ENCODE measurements around the gene RAB5IF.

Gene RAB5IF

GRCh38 chr20:36647196-36648121, 41.9 kb downstream of the RAB5IF start:
- Histone ChIP-seq H2AK5ac (ENCODE audit: low read length, severe bottlenecking) (no peak overlapping the region), H3K27ac (ENCODE audit: low read length, poor library complexity, severe bottlenecking) (no peak overlapping the region), H3K79me1 (replicated peaks; ENCODE audit: low read length, poor library complexity, severe bottlenecking) (no peaks in the 10 kb centered on the region), H2BK12ac (ENCODE audit: low read length in 2 of 2) (no peak overlapping the region), H2BK120ac (ENCODE audit: low read depth, low read length) (no peak overlapping the region), H3K4me2 (ENCODE audit: low read length, poor library complexity, severe bottlenecking) (no peak overlapping the region), H4K8ac (ENCODE audit: low read length) (no peak overlapping the region), H3K14ac (ENCODE audit: low read length in 2 of 2) (no peak overlapping the region), H3K18ac (ENCODE audit: low read depth in 1 of 2, low read length in 2 of 2) (no peak overlapping the region), H3K9me3 (ENCODE audit: control insufficient read depth, low read length) (no peaks in the 10 kb centered on the region), H3K4me3 (ENCODE audit: insufficient read depth in 1 of 2, low read depth in 1 of 2, low read length in 2 of 2) (no peak overlapping the region), H3K36me3 (ENCODE audit: control insufficient read depth in 1 of 2, insufficient read depth in 2 of 2, low read depth in 1 of 2, low read length in 2 of 2) (peaks cover 0 to 8% of the 10 kb centered on the region in 2 experiments), H2AFZ (ENCODE audit: low read depth, low read length) (no peak overlapping the region), H2BK5ac (ENCODE audit: low read depth, low read length, poor library complexity, severe bottlenecking) (no peak overlapping the region), H3K9ac (ENCODE audit: low read length) (no peak overlapping the region), H2BK15ac (ENCODE audit: low read depth, poor library complexity, severe bottlenecking) (no peak overlapping the region), H4K91ac (ENCODE audit: low read length) (no peak overlapping the region), H3K4me1 (ENCODE audit: control insufficient read depth, insufficient read depth, low read depth, low read length) (peaks cover 9% of the 10 kb centered on the region), H3K4ac (ENCODE audit: low read depth in 1 of 2, low read length in 2 of 2) (no peak overlapping the region), H3K27me3 (ENCODE audit: control insufficient read depth in 1 of 2, insufficient read depth in 1 of 2, low read length in 2 of 2) (no peaks in the 10 kb centered on the region), H3K23ac (ENCODE audit: low read length in 2 of 2) (no peak overlapping the region)
- no peak for DNase-seq
- 89% methylated on average over 6 of the region's 8 CpGs for WGBS

GRCh38 chr20:36653456-36653855, 47.9 kb downstream of the RAB5IF start:
- no peak for DNase-seq
- no peaks in the 10 kb centered on the region for H3K79me1 ChIP-seq (replicated peaks; ENCODE audit: low read length, poor library complexity, severe bottlenecking)
- H2BK12ac ChIP-seq (ENCODE audit: low read length in 2 of 2): no peak overlapping the region
- no peak overlapping the region for H3K18ac ChIP-seq (ENCODE audit: low read depth in 1 of 2, low read length in 2 of 2)
- no peaks in the 10 kb centered on the region for H3K27me3 ChIP-seq (ENCODE audit: control insufficient read depth in 1 of 2, insufficient read depth in 1 of 2, low read length in 2 of 2)
- H2BK5ac ChIP-seq (ENCODE audit: low read depth, low read length, poor library complexity, severe bottlenecking): no peak overlapping the region
- 95% methylated on average over 9 of the region's 9 CpGs for WGBS
- H2BK15ac ChIP-seq (ENCODE audit: low read depth, poor library complexity, severe bottlenecking): no peak overlapping the region
- H3K23ac ChIP-seq (ENCODE audit: low read length in 2 of 2): no peak overlapping the region
- H3K4me2 ChIP-seq (ENCODE audit: low read length, poor library complexity, severe bottlenecking): no peak overlapping the region
- H2AFZ ChIP-seq (ENCODE audit: low read depth, low read length): no peak overlapping the region
- no peak overlapping the region for H4K8ac ChIP-seq (ENCODE audit: low read length)
- H3K9ac ChIP-seq (ENCODE audit: low read length): no peak overlapping the region
- no peaks in the 10 kb centered on the region for H3K9me3 ChIP-seq (ENCODE audit: control insufficient read depth, low read length)
- no peak overlapping the region for H3K4me3 ChIP-seq (ENCODE audit: insufficient read depth in 1 of 2, low read depth in 1 of 2, low read length in 2 of 2)
- H3K4ac ChIP-seq (ENCODE audit: low read depth in 1 of 2, low read length in 2 of 2): no peak overlapping the region
- no peaks in the 10 kb centered on the region for H3K4me1 ChIP-seq (ENCODE audit: control insufficient read depth, insufficient read depth, low read depth, low read length)
- peaks cover 23 to 45% of the 10 kb centered on the region in 2 experiments for H3K36me3 ChIP-seq (ENCODE audit: control insufficient read depth in 1 of 2, insufficient read depth in 2 of 2, low read depth in 1 of 2, low read length in 2 of 2)
- no peak overlapping the region for H4K91ac ChIP-seq (ENCODE audit: low read length)
- no peak overlapping the region for H3K14ac ChIP-seq (ENCODE audit: low read length in 2 of 2)
- H2BK120ac ChIP-seq (ENCODE audit: low read depth, low read length): no peak overlapping the region
- H3K27ac ChIP-seq (ENCODE audit: low read length, poor library complexity, severe bottlenecking): no peak overlapping the region
- H2AK5ac ChIP-seq (ENCODE audit: low read length, severe bottlenecking): no peak overlapping the region

- no peak overlapping the region for H2BK15ac ChIP-seq (ENCODE audit: low read depth, poor library complexity, severe bottlenecking)
- H3K18ac ChIP-seq (ENCODE audit: low read depth in 1 of 2, low read length in 2 of 2): no peak overlapping the region
- H3K4me3 ChIP-seq (ENCODE audit: insufficient read depth in 1 of 2, low read depth in 1 of 2, low read length in 2 of 2): no peak overlapping the region
- no peak overlapping the region for H4K8ac ChIP-seq (ENCODE audit: low read length)
- H3K9me3 ChIP-seq (ENCODE audit: control insufficient read depth, low read length): no peaks in the 10 kb centered on the region
- H3K4me2 ChIP-seq (ENCODE audit: low read length, poor library complexity, severe bottlenecking): no peak overlapping the region
- peaks cover 27 to 53% of the 10 kb centered on the region in 2 experiments for H3K36me3 ChIP-seq (ENCODE audit: control insufficient read depth in 1 of 2, insufficient read depth in 2 of 2, low read depth in 1 of 2, low read length in 2 of 2)
- no peak overlapping the region for H3K4ac ChIP-seq (ENCODE audit: low read depth in 1 of 2, low read length in 2 of 2)
- DNase-seq: no peak
- no peak overlapping the region for H2BK12ac ChIP-seq (ENCODE audit: low read length in 2 of 2)
- H3K79me1 ChIP-seq (replicated peaks; ENCODE audit: low read length, poor library complexity, severe bottlenecking): no peaks in the 10 kb centered on the region
- H2BK120ac ChIP-seq (ENCODE audit: low read depth, low read length): no peak overlapping the region
- no peak overlapping the region for H4K91ac ChIP-seq (ENCODE audit: low read length)
- WGBS: 93% methylated on average over 8 of the region's 8 CpGs
- no peak overlapping the region for H2AFZ ChIP-seq (ENCODE audit: low read depth, low read length)
- H3K4me1 ChIP-seq (ENCODE audit: control insufficient read depth, insufficient read depth, low read depth, low read length): no peaks in the 10 kb centered on the region
- H3K27ac ChIP-seq (ENCODE audit: low read length, poor library complexity, severe bottlenecking): no peak overlapping the region
- H3K27me3 ChIP-seq (ENCODE audit: control insufficient read depth in 1 of 2, insufficient read depth in 1 of 2, low read length in 2 of 2): no peaks in the 10 kb centered on the region
- H2AK5ac ChIP-seq (ENCODE audit: low read length, severe bottlenecking): no peak overlapping the region
- no peak overlapping the region for H2BK5ac ChIP-seq (ENCODE audit: low read depth, low read length, poor library complexity, severe bottlenecking)
- H3K23ac ChIP-seq (ENCODE audit: low read length in 2 of 2): no peak overlapping the region
- H3K14ac ChIP-seq (ENCODE audit: low read length in 2 of 2): no peak overlapping the region
- H3K9ac ChIP-seq (ENCODE audit: low read length): no peak overlapping the region
Observed at GRCh38 chr20:36654506-36654905, 48.9 kb downstream of the RAB5IF start.

- no peak overlapping the region for H3K18ac ChIP-seq (ENCODE audit: low read depth in 1 of 2, low read length in 2 of 2)
- H2BK120ac ChIP-seq (ENCODE audit: low read depth, low read length): no peak overlapping the region
- H3K4ac ChIP-seq (ENCODE audit: low read depth in 1 of 2, low read length in 2 of 2): no peak overlapping the region
- no peak overlapping the region for H3K4me2 ChIP-seq (ENCODE audit: low read length, poor library complexity, severe bottlenecking)
- no peak overlapping the region for H2AK5ac ChIP-seq (ENCODE audit: low read length, severe bottlenecking)
- H3K27ac ChIP-seq (ENCODE audit: low read length, poor library complexity, severe bottlenecking): no peak overlapping the region
- 100% methylated on average over 2 of the region's 3 CpGs for WGBS
- no peak overlapping the region for H2AFZ ChIP-seq (ENCODE audit: low read depth, low read length)
- no peak overlapping the region for H3K14ac ChIP-seq (ENCODE audit: low read length in 2 of 2)
- H3K23ac ChIP-seq (ENCODE audit: low read length in 2 of 2): no peak overlapping the region
- H3K4me1 ChIP-seq (ENCODE audit: control insufficient read depth, insufficient read depth, low read depth, low read length): no peaks in the 10 kb centered on the region
- no peak overlapping the region for H3K4me3 ChIP-seq (ENCODE audit: insufficient read depth in 1 of 2, low read depth in 1 of 2, low read length in 2 of 2)
- peaks cover 27 to 53% of the 10 kb centered on the region in 2 experiments for H3K36me3 ChIP-seq (ENCODE audit: control insufficient read depth in 1 of 2, insufficient read depth in 2 of 2, low read depth in 1 of 2, low read length in 2 of 2)
- H2BK5ac ChIP-seq (ENCODE audit: low read depth, low read length, poor library complexity, severe bottlenecking): no peak overlapping the region
- H4K91ac ChIP-seq (ENCODE audit: low read length): no peak overlapping the region
- no peaks in the 10 kb centered on the region for H3K79me1 ChIP-seq (replicated peaks; ENCODE audit: low read length, poor library complexity, severe bottlenecking)
- H3K27me3 ChIP-seq (ENCODE audit: control insufficient read depth in 1 of 2, insufficient read depth in 1 of 2, low read length in 2 of 2): no peaks in the 10 kb centered on the region
- H3K9me3 ChIP-seq (ENCODE audit: control insufficient read depth, low read length): no peaks in the 10 kb centered on the region
- H2BK15ac ChIP-seq (ENCODE audit: low read depth, poor library complexity, severe bottlenecking): no peak overlapping the region
- no peak overlapping the region for H2BK12ac ChIP-seq (ENCODE audit: low read length in 2 of 2)
- no peak for DNase-seq
- H4K8ac ChIP-seq (ENCODE audit: low read length): no peak overlapping the region
- H3K9ac ChIP-seq (ENCODE audit: low read length): no peak overlapping the region
Observed at GRCh38 chr20:36655004-36655403, 49.4 kb downstream of the RAB5IF start.

All from mesenchymal stem cell (in vitro differentiated cells and primary cell).